ENCODE results near the gene DENND1C. TPM values are rescaled to one million over a fixed set of nuclear protein-coding genes. Genes with fewer than 3 reads are reported as not detected.

The DENND1C gene
- total RNA-seq, 1 donor, result 23.9 TPM

Other genes with a start within 250 kb of the DENND1C start
- 4.4 TPM for gene MLLT1, start 201.8 kb downstream of the DENND1C start, total RNA-seq
- 0.42 TPM for gene ACER1, start 148.2 kb downstream of the DENND1C start, total RNA-seq
- gene CLPP, start 120.3 kb downstream of the DENND1C start, total RNA-seq, result 31.3 TPM
- 45.4 TPM for gene ALKBH7, start 109.0 kb downstream of the DENND1C start, total RNA-seq
- 1.0 TPM for gene PSPN, start 105.9 kb downstream of the DENND1C start, total RNA-seq
- gene GTF2F1, start 88.6 kb downstream of the DENND1C start, total RNA-seq, result 35.5 TPM
- 65.9 TPM for gene KHSRP, start 57.0 kb downstream of the DENND1C start, total RNA-seq
- not detected for gene SLC25A41, start 48.0 kb downstream of the DENND1C start, total RNA-seq
- 5.9 TPM for gene SLC25A23, start 22.0 kb downstream of the DENND1C start, total RNA-seq
- gene CRB3, start 17.5 kb downstream of the DENND1C start, total RNA-seq, result 4.0 TPM
- gene TUBB4A, start 20.5 kb upstream of the DENND1C start, total RNA-seq, result 0.10 TPM
- gene TNFSF9, start 49.2 kb upstream of the DENND1C start, total RNA-seq, result 10.5 TPM
- gene CD70, start 109.4 kb upstream of the DENND1C start, total RNA-seq, result 1.4 TPM
- gene TNFSF14, start 188.4 kb upstream of the DENND1C start, total RNA-seq, result 13.0 TPM
- gene C3, start 238.9 kb upstream of the DENND1C start, total RNA-seq, result 3.1 TPM

Data from mononuclear cell (primary cell).